ENCODE results near the gene GLUL.

The GLUL gene

DNA sequence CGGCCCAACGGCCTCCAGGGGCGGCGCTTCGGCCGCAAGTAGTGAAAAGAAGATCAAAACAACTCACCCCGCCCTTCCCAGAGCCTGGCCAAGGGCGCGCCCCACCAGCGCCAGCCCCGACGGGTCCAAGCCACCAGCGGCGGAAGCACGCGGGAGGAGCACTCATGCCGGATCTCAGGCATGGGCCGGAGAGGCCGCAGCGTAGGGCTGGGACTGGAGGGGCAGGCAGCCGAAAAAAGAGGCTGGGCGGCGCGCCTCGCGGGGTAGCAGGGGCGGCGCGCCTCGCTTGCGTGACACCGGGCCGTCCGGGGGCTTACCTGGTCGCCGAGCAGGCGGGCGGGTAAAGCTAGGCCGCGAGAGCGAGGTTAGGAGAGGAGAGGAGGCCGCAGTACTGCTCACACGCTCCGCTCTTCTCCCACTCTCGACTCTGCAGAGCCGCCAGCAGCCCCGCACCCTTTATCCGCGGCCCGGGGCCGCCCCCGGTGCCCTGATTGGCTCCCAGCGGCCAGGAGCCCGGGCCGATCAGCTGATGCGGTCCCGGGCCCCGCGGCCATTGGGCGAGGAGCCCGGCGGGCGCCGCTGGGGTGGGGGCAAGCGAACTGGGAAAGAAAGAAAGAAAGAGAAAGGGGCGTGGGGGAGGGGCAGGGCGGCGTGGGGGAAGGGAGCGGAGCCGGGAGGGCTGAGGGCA is at the start of gene GLUL:
GLUL (minus strand) TSS at position 429 of the 688 bp plus-strand sequence. CDS start 3,053 bp downstream, outside the sequence.
- peak; percentile 92 for DNase-seq (ENCODE audit: low spot score)

- no peak for DNase-seq (ENCODE audit: low spot score)
Measured at GRCh38 chr1:182438326-182438725, 46.7 kb upstream of the GLUL start.

GRCh38 chr1:182433580-182433979 is 42.0 kb upstream of the GLUL start:
- DNase-seq (ENCODE audit: low spot score) = no peak

DNA sequence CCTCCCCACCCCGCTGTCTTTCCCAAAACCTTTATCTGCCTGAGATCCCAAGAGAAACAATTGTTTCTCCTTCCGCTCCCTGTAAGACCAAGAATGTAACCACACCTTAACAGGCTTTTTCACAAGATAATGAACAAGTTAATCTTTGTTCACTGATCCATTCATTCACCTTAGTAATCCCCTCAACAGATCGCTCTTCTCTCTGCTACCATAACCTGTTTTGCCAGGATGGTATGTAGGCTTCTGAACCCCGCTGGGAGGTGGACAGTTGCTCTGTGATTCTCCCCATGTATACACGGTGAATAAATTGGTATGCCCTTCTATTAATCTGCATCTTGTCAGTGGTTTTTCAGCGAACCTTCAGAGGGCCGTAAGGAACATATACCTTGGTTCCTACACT is 39.7 kb upstream of the GLUL start:
- DNase-seq (ENCODE audit: low spot score) = no peak

DNA sequence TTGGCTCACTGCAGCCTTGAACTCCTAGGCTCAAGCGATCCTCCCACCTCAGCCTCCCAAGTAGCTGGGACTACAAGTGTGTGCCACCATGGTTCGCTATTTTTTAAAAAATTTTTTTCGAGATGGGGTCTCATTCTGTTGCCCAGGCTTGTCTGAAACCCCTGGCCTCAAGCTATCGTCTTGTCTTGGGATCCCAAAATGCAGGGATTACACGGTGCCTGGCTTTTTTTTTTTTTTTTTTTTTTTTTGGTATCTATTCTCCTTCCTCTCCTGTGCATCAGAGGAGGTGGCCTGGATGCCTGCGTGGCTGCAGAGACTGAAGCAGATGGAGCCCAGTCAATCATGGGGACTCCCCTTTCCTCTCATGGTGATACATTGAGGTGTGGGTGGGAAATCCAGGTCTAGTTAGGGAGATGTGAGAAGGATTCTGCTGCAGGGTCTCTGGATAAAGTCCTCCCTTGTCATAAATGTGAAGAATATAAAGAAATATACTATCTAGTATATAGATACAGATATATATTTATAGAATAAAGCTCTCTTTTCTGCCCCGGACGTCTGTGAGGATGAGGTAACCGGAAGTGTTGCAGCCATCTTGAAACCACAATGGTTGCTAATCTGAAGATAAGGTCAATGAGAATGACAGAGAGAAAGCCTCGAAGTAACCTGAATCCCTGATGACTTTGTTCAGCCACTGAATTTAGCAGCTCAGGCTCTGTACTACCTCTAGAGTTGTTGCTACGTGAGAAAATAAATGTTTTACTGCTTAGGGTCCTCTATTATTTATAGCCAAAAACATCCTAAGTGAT is 38.9 kb upstream of the GLUL start:
- DNase-seq (ENCODE audit: low spot score) = no peak

DNA sequence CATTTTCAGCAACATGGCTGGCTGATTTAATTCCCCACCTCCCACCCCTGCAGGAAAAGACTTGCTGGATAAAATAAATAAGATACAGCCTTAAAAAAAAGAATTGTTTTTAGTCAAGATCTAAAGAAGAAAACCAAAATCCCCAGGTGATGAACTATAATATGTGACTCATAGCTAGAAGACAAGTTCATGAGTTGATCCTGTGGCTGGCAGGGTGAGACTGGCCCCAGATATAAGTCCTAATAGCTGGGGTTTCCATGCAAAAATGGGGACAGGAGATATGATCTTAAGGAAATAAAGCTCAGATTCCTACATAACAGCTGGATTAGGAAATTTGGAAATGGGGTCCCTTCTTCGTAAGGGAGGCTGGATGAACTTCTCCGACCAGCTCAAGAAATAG is 36.5 kb upstream of the GLUL start:
- DNase-seq (ENCODE audit: low spot score) = no peak

DNA sequence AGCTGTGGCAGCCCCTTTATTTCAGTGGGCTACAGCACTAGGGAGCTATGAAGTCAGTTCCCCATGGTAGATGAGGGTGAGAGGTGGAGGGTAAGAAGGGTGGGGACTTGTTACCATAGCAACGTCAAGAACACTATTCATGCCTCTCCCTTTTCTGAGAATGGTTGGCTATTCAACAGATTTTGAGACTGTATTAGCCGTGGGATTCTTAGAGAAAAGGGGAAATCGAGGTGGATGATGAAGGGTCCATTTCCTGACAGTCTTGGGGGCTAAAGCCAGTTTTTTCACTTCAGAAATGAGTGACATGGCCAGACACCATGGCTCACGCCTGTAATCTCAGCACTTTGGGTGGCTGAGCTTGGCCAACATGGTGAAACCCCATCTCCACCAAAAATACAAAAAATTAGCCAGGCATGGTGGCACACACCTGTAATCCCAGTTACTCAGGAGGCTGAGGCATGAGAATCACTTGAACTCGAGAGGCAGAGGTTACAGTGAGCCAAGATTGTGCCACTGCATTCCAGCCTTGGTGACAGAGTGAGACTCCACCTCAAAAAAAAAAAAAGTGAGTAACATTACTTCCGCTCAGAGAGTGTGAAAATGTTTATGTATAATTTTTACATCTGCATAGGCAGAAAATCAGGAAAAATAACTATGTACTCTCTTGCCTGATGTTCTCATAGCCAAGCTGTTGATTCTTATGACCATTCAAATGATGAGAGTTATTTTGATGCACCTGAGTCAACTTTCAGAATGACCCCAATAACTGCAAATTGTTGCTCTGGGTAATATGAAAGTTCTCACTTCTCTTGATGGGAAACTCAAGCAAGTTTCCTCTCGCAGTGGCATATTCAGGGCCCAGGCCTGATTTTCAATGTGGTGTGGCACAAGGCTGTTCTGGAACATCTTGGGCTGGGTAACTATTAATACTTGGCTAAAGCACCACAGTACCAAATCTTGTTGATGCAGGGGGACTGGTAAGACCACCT is 35.1 kb upstream of the GLUL start:
- no peak for DNase-seq (ENCODE audit: low spot score)

GRCh38 chr1:182415789-182416188 is 24.2 kb upstream of the GLUL start:
- no peak for DNase-seq (ENCODE audit: low spot score)

GRCh38 chr1:182413969-182414368 is 22.4 kb upstream of the GLUL start:
- DNase-seq (ENCODE audit: low spot score) = no peak

DNA sequence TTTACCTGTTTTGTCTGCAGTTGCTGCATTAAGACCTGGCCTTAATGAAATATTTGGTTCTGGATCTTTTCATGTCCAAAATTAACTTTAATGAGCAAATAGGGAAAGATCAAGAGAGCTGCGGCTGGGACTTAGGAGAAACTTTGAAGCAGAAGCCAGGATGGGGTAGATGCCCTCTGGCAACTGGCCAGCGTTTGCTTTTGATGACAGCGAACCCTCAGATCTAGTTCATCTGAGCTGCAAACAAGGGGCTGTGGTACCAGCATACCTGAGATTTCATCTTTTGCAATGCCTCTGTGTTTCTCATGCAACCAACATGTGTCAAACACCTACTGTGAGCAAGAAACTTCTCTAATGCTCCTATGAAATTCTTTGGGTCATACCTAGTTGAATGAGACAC is 21.9 kb upstream of the GLUL start:
- no peak for DNase-seq (ENCODE audit: low spot score)

DNA sequence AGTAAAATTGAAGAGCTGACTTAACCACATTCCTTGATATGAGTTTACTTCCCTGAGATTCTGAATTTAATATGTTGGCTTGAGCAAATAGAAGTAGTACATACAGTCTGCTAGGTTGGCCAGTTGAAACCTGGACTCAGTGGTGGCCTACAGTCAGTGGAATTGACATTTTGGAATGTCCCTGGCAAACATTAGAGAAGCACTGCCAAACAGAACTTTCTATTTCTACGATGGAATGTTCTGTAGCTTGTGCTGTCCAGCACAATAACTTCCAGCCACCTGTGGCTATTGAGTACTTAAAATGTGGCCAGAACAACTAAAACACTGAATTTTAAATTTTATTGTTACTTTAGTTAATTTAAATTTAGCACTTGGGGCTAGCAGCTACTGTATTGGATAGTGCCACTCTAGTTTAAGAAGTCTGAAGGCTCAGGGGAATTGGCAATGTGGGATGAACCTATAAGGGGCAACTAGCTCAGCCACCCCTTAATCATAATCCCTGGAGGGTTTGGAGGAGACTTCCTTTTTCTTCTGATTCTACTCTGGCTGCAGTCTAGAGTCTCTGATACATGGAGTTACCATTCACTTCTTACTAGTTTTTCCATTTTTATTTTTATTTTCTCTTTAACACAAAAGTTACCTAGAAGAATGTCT is 19.2 kb upstream of the GLUL start:
- DNase-seq (ENCODE audit: low spot score) = no peak

DNA sequence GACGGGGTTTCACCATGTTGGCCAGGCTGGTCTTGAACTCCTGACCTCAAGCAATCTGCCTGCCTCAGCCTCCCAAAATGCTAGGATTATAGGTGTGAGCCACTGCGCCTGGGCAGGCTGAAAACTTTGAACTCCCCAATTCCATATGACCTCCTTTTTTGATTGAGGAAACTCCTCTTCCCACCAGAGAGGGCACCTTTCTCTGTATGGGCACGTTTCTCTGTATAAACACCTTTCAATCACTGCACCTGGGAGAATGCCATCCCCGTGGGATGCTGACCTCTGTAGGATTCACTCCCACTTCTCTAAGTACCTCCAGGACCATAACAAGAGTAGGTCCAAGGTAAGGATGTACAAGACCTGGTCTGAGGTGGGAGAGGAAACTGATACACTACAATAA is 18.5 kb upstream of the GLUL start:
- no peak for DNase-seq (ENCODE audit: low spot score)

DNA sequence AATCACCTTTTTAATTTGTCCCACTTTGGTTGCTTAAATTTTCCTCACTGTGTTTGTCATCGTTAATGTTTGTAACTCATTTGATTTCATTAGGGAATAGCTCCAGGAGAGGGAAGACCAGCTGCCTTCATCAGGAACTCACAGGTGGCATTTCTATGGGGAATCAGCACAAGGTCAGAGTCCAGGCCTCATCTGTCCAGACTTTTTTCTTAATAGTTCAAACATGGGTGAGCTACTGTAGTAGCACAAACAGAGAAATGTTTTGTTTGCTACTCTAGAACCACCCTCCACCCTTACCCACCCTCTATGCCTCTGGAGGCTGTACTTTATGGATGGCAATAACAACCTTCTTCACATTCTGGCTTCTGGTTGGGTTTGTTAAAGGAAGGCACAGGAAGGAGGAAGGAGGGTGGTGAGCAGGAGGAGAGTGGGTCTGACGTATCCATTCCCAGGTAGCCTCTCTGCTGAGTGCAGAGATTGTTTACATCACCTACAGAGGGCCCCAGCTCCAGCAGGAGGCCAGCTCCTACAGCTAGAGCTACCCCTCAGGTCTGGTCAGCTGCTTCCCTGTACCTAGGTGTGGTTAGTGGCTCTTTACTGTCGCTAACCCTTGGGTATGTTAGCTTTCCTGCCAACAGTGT is 17.0 kb upstream of the GLUL start:
- no peak for DNase-seq (ENCODE audit: low spot score)

DNA sequence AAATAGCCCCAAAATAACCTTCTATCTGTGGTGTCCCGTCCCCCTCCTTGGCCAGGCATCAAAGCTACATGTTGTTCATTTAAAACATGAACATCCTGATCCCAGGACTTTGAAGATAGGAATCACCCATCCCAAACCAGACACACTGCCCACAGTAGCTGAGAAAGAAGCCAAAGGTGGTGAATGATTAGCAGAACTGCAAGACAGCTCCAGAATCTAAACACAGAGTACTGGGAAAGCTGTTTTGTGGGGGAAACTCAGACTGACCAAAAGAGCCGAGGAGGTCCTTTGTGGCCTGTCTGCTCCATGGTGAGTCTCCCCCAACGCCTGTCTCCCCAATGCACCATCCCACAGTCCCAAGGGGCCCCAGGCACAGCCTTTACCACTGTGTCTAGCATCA is 16.1 kb upstream of the GLUL start:
- DNase-seq (ENCODE audit: low spot score) = no peak

DNA sequence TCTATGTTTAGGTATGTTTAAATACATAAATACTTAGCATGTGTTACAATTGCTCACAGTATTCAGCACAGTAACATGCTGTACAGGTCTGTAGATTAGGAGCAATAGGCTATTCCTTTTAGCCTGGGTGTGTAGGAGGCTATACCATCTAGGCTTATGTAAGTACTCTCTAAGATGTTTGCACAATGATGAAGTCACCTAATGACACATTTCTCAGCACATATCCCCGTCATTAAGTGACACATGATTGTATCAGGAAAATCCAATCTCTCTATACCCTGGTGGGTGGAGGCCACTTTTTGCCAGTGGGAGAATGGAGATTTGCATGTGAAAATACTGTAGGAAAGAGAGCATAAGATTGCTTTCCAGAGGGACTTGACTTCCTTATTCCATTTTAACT is 14.4 kb upstream of the GLUL start:
- no peak for DNase-seq (ENCODE audit: low spot score)

DNA sequence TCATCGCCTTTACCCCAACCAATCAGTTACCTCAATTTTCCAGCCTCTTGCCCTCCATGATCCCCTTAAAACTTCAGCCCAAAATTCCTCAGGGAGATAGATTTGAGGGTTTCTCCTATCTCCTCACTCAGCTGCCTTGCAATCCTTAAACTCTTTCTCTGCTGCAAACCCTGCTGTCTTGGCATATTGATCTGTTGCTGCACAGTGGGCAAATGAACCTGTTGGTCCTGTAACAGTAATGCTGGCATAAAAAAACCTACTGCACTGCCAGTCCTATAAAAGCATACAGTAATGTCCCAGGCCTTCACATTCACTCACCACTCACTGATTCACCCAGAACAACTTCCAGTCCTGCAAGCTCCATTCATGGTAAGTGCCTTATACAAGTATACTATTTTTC is 14.0 kb upstream of the GLUL start:
- no peak for DNase-seq (ENCODE audit: low spot score)

DNA sequence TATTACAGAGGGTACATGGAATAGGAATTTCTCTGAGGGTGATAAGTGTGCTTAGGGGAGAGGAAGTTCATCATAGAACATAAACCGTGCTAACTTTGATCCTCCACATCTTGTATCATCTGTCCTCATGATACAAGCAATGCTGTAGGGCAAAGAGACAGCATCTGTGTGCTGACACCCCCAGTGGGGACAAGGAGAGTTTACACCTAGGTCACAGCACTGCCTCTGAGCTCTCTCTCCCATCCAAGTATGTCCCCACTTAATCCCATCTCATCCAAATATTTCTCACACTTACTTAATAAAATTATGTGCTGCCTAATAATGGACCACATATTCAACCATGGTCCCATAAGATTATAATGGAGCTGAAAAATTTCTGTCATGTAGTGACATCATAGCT is 13.2 kb upstream of the GLUL start:
- DNase-seq (ENCODE audit: low spot score) = no peak

DNA sequence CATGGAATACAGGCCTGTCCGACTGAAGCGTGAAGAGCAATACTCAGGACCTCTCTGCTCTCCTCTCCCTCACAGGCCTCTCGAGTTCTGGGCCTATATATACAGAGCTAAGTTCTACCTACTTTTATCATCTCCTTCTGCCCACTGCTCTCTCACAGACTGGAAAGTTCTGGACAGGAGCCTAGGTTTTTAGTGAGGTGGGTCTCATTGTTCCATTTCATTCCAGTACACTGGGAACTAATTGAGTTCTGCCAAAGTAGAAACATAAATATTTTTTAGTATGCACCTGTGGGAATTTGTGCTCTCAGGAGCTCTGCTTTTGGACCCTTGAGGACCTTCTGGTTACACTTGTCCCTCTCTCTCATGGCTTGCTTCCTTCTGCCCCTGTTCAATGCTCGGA is 9.0 kb upstream of the GLUL start, which contains the start of gene TEDDM1:
TEDDM1 (minus strand) TSS at position 101 of the 400 bp plus-strand sequence. CDS start 182 bp downstream, outside the sequence.
- DNase-seq (ENCODE audit: low spot score) = no peak

- no peak for DNase-seq (ENCODE audit: low spot score)
Measured at GRCh38 chr1:182397653-182398393, 6.2 kb upstream of the GLUL start.

- DNase-seq (ENCODE audit: low spot score) = no peak
Measured at GRCh38 chr1:182395906-182396305, 4.3 kb upstream of the GLUL start.
